ENCODE results near the gene ZNF835.

Gene ZNF835

GRCh38 chr19:56710437-56710836 is 38.9 kb upstream of the ZNF835 start:
- Histone ChIP-seq H2BK120ac (ENCODE audit: insufficient read depth, low read length, poor library complexity) (no peak overlapping the region), H3K36me3 (ENCODE audit: control insufficient read depth in 1 of 2, insufficient read depth in 2 of 2, low read length in 2 of 2) (no peaks in the 10 kb centered on the region), H3K27me3 (ENCODE audit: insufficient read depth, low read length) (no peaks in the 10 kb centered on the region), H2AFZ (ENCODE audit: insufficient read depth, low read length, poor library complexity) (no peak overlapping the region), H3K4me3 (ENCODE audit: low read depth, low read length) (no peak overlapping the region), H3K14ac (ENCODE audit: low read length) (no peak overlapping the region), H3K9ac (ENCODE audit: low read length) (no peak overlapping the region), H4K12ac (ENCODE audit: low read depth, low read length) (no peak overlapping the region), H3K79me1 (ENCODE audit: low read length) (no peaks in the 10 kb centered on the region), H3K4me2 (ENCODE audit: low read length) (no peak overlapping the region), H2AK5ac (ENCODE audit: low read length) (no peak overlapping the region), H3K27ac (ENCODE audit: low read depth, low read length) (no peak overlapping the region), H4K8ac (ENCODE audit: low read depth, low read length) (no peak overlapping the region), H4K91ac (ENCODE audit: low read depth, low read length) (no peak overlapping the region), H3K4me1 (ENCODE audit: control insufficient read depth in 1 of 2, insufficient read depth in 2 of 2, low read length in 2 of 2) (no peaks in the 10 kb centered on the region), H3K9me3 (ENCODE audit: insufficient read depth, low read depth, low read length) (peaks cover 15% of the 10 kb centered on the region), H3K23ac (ENCODE audit: low read length) (no peak overlapping the region), H3K18ac (ENCODE audit: low read length) (no peak overlapping the region), H3K79me2 (ENCODE audit: control insufficient read depth, insufficient read depth, low read length, poor library complexity) (no peaks in the 10 kb centered on the region), H2BK12ac (ENCODE audit: low read length) (no peak overlapping the region), H3K4ac (ENCODE audit: low read depth, low read length) (no peak overlapping the region), H2BK5ac (ENCODE audit: low read depth, low read length, poor library complexity) (no peak overlapping the region)
- DNase-seq: no peak
- no CpG with 5 or more reads among the region's 1 CpG for WGBS (ENCODE audit: extremely low coverage, insufficient coverage, insufficient read length)

GRCh38 chr19:56707821-56708220 is 36.3 kb upstream of the ZNF835 start:
- no peak overlapping the region for H4K12ac ChIP-seq (ENCODE audit: low read depth, low read length)
- H3K4ac ChIP-seq (ENCODE audit: low read depth, low read length): no peak overlapping the region
- H3K9ac ChIP-seq (ENCODE audit: low read length): no peak overlapping the region
- no peak overlapping the region for H2BK5ac ChIP-seq (ENCODE audit: low read depth, low read length, poor library complexity)
- H3K27me3 ChIP-seq (ENCODE audit: insufficient read depth, low read length): no peaks in the 10 kb centered on the region
- H3K27ac ChIP-seq (ENCODE audit: low read depth, low read length): no peak overlapping the region
- no peak overlapping the region for H3K18ac ChIP-seq (ENCODE audit: low read length)
- H3K79me2 ChIP-seq (ENCODE audit: control insufficient read depth, insufficient read depth, low read length, poor library complexity): no peaks in the 10 kb centered on the region
- no peaks in the 10 kb centered on the region for H3K79me1 ChIP-seq (ENCODE audit: low read length)
- no peaks in the 10 kb centered on the region for H3K36me3 ChIP-seq (ENCODE audit: control insufficient read depth in 1 of 2, insufficient read depth in 2 of 2, low read length in 2 of 2)
- no peak overlapping the region for H2BK120ac ChIP-seq (ENCODE audit: insufficient read depth, low read length, poor library complexity)
- H3K23ac ChIP-seq (ENCODE audit: low read length): no peak overlapping the region
- H3K4me1 ChIP-seq (ENCODE audit: control insufficient read depth in 1 of 2, insufficient read depth in 2 of 2, low read length in 2 of 2): no peaks in the 10 kb centered on the region
- H4K8ac ChIP-seq (ENCODE audit: low read depth, low read length): no peak overlapping the region
- no peak overlapping the region for H2AK5ac ChIP-seq (ENCODE audit: low read length)
- no peak overlapping the region for H3K14ac ChIP-seq (ENCODE audit: low read length)
- no peak overlapping the region for H2AFZ ChIP-seq (ENCODE audit: insufficient read depth, low read length, poor library complexity)
- peaks cover 11% of the 10 kb centered on the region for H3K9me3 ChIP-seq (ENCODE audit: insufficient read depth, low read depth, low read length)
- no peak overlapping the region for H2BK12ac ChIP-seq (ENCODE audit: low read length)
- no peak overlapping the region for H3K4me2 ChIP-seq (ENCODE audit: low read length)
- H3K4me3 ChIP-seq (ENCODE audit: low read depth, low read length): no peak overlapping the region
- DNase-seq: no peak
- no CpG with 5 or more reads among the region's 3 CpGs for WGBS (ENCODE audit: extremely low coverage, insufficient coverage, insufficient read length)
- no peak overlapping the region for H4K91ac ChIP-seq (ENCODE audit: low read depth, low read length)

GRCh38 chr19:56705939-56706338 is 34.4 kb upstream of the ZNF835 start:
- no peaks in the 10 kb centered on the region for H3K79me2 ChIP-seq (ENCODE audit: control insufficient read depth, insufficient read depth, low read length, poor library complexity)
- no peaks in the 10 kb centered on the region for H3K4me1 ChIP-seq (ENCODE audit: control insufficient read depth in 1 of 2, insufficient read depth in 2 of 2, low read length in 2 of 2)
- no peak overlapping the region for H3K27ac ChIP-seq (ENCODE audit: low read depth, low read length)
- no peak overlapping the region for H4K8ac ChIP-seq (ENCODE audit: low read depth, low read length)
- H3K4ac ChIP-seq (ENCODE audit: low read depth, low read length): no peak overlapping the region
- no peak overlapping the region for H3K14ac ChIP-seq (ENCODE audit: low read length)
- no peak overlapping the region for H2AFZ ChIP-seq (ENCODE audit: insufficient read depth, low read length, poor library complexity)
- no peaks in the 10 kb centered on the region for H3K79me1 ChIP-seq (ENCODE audit: low read length)
- DNase-seq: peak in 1 of 2 donors; percentile 3
- no peak overlapping the region for H4K91ac ChIP-seq (ENCODE audit: low read depth, low read length)
- no peak overlapping the region for H3K9ac ChIP-seq (ENCODE audit: low read length)
- H2BK5ac ChIP-seq (ENCODE audit: low read depth, low read length, poor library complexity): no peak overlapping the region
- peaks cover 7% of the 10 kb centered on the region for H3K9me3 ChIP-seq (ENCODE audit: insufficient read depth, low read depth, low read length)
- no peak overlapping the region for H2BK120ac ChIP-seq (ENCODE audit: insufficient read depth, low read length, poor library complexity)
- no peak overlapping the region for H3K4me3 ChIP-seq (ENCODE audit: low read depth, low read length)
- WGBS (ENCODE audit: extremely low coverage, insufficient coverage, insufficient read length): no CpG with 5 or more reads among the region's 1 CpG
- no peak overlapping the region for H2AK5ac ChIP-seq (ENCODE audit: low read length)
- H3K23ac ChIP-seq (ENCODE audit: low read length): no peak overlapping the region
- H3K27me3 ChIP-seq (ENCODE audit: insufficient read depth, low read length): no peaks in the 10 kb centered on the region
- no peak overlapping the region for H3K18ac ChIP-seq (ENCODE audit: low read length)
- no peak overlapping the region for H3K4me2 ChIP-seq (ENCODE audit: low read length)
- H4K12ac ChIP-seq (ENCODE audit: low read depth, low read length): no peak overlapping the region
- no peaks in the 10 kb centered on the region for H3K36me3 ChIP-seq (ENCODE audit: control insufficient read depth in 1 of 2, insufficient read depth in 2 of 2, low read length in 2 of 2)
- no peak overlapping the region for H2BK12ac ChIP-seq (ENCODE audit: low read length)

DNA sequence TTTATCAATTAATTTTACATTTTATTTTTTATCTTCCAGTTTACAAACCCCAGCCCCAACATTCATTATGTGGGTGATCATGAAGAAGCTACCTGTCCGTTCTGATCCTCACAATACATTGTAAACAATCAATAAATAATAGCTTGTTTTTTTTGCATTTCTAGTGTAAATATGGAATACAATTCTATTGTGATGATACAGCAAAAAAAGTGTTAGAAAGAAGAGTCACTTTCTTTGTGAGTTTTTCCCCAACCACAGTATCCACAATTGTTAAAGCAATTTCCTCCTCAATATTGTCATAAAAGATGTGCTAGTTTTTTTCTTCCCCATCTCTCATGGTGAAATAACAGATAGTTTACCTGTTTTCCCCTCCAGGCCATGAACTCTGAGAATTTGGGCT is 30.3 kb upstream of the ZNF835 start:
- Histone ChIP-seq H3K4ac (ENCODE audit: low read depth, low read length) (no peak overlapping the region), H2AK5ac (ENCODE audit: low read length) (no peak overlapping the region), H4K12ac (ENCODE audit: low read depth, low read length) (no peak overlapping the region), H4K8ac (ENCODE audit: low read depth, low read length) (no peak overlapping the region), H2AFZ (ENCODE audit: insufficient read depth, low read length, poor library complexity) (no peak overlapping the region), H3K4me2 (ENCODE audit: low read length) (no peak overlapping the region), H2BK12ac (ENCODE audit: low read length) (no peak overlapping the region), H3K79me2 (ENCODE audit: control insufficient read depth, insufficient read depth, low read length, poor library complexity) (no peaks in the 10 kb centered on the region), H3K9ac (ENCODE audit: low read length) (no peak overlapping the region), H3K27me3 (ENCODE audit: insufficient read depth, low read length) (no peaks in the 10 kb centered on the region), H3K14ac (ENCODE audit: low read length) (no peak overlapping the region), H2BK5ac (ENCODE audit: low read depth, low read length, poor library complexity) (no peak overlapping the region), H3K23ac (ENCODE audit: low read length) (no peak overlapping the region), H3K79me1 (ENCODE audit: low read length) (no peaks in the 10 kb centered on the region), H4K91ac (ENCODE audit: low read depth, low read length) (no peak overlapping the region), H3K18ac (ENCODE audit: low read length) (no peak overlapping the region), H3K4me1 (ENCODE audit: control insufficient read depth in 1 of 2, insufficient read depth in 2 of 2, low read length in 2 of 2) (no peaks in the 10 kb centered on the region), H3K36me3 (ENCODE audit: control insufficient read depth in 1 of 2, insufficient read depth in 2 of 2, low read length in 2 of 2) (no peaks in the 10 kb centered on the region), H3K4me3 (ENCODE audit: low read depth, low read length) (no peak overlapping the region), H2BK120ac (ENCODE audit: insufficient read depth, low read length, poor library complexity) (no peak overlapping the region), H3K9me3 (ENCODE audit: insufficient read depth, low read depth, low read length) (peaks cover 3% of the 10 kb centered on the region), H3K27ac (ENCODE audit: low read depth, low read length) (no peak overlapping the region)
- DNase-seq: no peak
- no CpG with 5 or more reads among the region's 1 CpG for WGBS (ENCODE audit: extremely low coverage, insufficient coverage, insufficient read length)

All from trophoblast cell (in vitro differentiated cells and primary cell).